ENCODE data around the gene CPVL.
"Not testable (repeated sequence)": the region's sequence is repeated elsewhere in the genome, so short reads cannot be mapped to it uniquely, and the experiment has no call there.

CPVL gene

DNA sequence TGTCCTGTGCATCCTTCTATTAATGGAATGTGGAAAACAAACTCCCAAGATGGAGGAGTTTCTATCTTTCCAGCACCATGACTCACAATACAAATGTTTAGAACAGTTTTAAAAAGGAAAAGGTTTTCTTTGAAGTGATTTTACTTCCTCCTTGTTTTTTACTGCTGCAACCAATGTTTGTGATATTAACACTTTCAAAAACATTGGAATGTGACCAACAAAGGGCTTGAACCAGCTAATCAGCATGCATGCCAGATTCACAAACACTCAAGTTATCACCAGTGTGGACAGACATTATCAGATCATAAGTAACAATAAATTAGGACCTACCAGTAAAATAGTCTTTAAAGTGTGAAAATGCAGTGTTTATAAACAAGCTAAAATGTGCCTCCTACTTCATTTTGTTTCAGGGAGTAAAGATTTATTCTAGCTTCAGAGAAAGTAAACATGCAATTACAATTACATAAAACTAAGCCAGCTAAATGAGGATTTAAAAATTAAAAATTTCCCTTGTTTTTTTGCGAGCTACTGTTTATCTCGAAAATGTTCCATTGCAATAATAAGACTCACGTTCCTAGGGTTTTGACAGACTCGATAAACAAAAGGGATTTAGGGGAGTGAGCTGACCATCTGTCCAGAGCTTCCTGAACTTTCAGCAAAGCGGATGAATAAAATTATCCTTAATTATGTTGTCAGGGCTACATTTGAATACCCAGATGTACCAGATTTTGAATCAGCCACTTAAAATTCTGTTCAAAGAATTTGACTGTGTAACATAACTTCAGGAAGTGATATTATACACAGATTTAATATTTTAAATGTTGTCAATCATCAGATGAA, 29.8 kb downstream of the CPVL start:
- DNase-seq (ENCODE audit: low spot score), result no peak

DNA sequence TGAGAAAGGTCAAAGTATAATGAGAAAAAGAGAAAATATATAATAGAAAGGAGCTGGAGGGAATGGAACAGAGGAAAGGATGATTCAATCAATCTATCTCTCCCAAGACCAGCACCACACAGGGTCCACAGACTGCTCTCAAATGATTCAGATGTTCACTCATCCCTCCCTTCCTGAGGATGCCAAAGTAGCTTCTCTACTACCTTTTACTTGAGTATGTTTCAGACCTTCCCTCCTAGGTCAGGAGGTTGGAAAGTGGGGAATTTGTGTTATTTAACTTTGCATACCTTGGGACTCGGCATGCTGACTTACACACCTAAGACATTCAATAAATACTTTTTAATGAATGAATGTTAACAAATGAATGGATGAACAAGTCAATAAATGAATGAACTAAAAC, 30.6 kb downstream of the CPVL start:
- DNase-seq (ENCODE audit: low spot score), result no peak

DNA sequence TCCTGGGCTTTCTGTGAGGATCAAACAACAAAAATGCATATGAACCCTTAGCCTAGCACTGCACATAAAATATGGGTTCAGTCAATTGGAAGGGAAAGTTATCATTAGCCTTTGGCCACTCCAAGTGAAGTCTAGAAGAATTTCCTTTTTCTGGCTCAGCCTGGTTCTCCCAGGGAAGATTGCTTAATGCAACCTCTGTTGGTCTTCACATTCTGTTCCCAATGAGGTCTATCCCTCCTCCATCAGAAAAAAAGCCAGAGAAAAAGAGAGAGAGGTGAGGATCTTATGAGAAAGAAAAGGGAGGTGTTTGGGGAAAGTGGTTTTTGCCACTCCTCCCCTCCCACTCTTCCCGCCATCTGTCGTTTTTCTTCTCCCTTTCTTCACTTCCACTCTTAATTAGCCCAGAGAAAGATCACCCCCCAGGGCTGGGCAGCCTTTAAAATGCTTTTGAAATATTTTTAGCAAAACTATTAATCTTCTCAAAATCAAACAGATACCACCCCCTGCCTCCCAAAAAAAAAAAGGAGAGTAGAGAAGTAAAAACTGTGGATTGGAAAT, 31.1 kb downstream of the CPVL start:
- no peak for DNase-seq (ENCODE audit: low spot score)

DNA sequence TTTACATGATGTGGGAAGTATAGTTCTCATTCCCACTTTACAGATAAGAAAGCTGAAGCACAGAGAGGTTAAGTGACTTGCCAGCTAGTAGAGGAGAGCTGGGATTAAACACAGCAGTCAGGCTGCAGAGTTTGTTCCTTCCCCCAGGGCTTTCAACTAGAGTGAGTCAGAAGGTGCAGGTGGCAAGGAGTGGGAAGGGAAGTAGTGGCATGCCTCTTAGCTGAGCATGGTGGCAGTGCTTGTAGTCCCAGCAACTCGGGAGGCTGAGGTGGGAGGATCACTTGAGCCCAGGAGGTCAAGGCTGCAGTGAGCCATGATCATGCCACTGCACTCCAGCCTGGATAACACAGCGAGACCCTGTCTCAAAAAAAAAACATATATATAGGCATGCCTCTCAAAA, 32.1 kb downstream of the CPVL start:
- not testable (repeated sequence) for DNase-seq (ENCODE audit: low spot score)

DNA sequence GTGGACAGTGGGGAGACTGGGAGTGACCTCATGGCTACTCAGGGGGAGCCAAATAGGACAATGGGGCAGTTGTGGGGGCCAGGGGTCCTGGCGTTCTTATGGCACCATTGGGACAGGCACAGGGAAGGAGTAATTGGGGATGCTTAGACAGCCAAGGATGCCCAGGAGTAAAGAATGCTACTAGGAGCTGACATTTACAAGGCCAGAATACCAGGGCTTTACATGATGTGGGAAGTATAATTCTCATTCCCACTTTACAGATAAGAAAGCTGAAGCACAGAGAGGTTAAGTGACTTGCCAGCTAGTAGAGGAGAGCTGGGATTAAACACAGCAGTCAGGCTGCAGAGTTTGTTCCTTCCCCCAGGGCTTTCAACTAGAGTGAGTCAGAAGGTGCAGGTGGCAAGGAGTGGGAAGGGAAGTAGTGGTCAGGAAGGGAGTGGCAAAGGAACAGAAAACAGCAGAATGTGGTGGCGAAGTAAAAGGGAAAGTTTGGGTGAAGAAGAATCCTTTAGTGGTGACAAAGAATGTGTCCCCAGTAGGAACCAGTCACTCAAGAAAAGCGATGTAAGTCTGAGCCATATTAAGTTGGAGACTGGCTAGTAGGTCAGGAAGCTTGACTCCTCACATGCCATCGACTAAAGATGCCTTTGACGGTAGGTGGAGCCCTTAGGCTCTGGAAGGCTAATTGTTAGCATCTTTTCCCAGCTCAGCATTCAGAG, 32.8 kb downstream of the CPVL start:
- DNase-seq (ENCODE audit: low spot score), result no peak

- DNase-seq (ENCODE audit: low spot score), result no peak
Measured at GRCh38 chr7:29112721-29113120, 33.6 kb downstream of the CPVL start.

GRCh38 chr7:29109899-29110298, 36.4 kb downstream of the CPVL start:
- DNase-seq (ENCODE audit: low spot score), result peak; percentile 15

GRCh38 chr7:29109358-29109757, 37.0 kb downstream of the CPVL start:
- no peak for DNase-seq (ENCODE audit: low spot score)

- no peak for DNase-seq (ENCODE audit: low spot score)
Measured at GRCh38 chr7:29107056-29107455, 39.3 kb downstream of the CPVL start.

DNA sequence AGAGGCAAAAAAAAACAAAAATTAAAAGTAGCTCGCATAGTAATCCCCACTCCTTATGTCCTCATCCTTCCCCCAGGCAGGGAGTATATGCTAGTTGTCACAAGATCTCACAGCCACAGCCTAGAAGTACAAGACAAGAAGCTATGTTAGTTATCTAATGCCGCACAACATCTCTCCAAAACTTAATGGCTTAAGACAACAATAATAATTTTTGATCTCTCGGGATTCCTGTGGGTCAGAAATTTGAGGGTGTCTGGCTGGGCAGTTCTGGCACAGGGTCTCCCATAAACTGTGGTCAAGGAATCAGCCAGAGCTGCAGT, 39.7 kb downstream of the CPVL start:
- no peak for DNase-seq (ENCODE audit: low spot score)

DNA sequence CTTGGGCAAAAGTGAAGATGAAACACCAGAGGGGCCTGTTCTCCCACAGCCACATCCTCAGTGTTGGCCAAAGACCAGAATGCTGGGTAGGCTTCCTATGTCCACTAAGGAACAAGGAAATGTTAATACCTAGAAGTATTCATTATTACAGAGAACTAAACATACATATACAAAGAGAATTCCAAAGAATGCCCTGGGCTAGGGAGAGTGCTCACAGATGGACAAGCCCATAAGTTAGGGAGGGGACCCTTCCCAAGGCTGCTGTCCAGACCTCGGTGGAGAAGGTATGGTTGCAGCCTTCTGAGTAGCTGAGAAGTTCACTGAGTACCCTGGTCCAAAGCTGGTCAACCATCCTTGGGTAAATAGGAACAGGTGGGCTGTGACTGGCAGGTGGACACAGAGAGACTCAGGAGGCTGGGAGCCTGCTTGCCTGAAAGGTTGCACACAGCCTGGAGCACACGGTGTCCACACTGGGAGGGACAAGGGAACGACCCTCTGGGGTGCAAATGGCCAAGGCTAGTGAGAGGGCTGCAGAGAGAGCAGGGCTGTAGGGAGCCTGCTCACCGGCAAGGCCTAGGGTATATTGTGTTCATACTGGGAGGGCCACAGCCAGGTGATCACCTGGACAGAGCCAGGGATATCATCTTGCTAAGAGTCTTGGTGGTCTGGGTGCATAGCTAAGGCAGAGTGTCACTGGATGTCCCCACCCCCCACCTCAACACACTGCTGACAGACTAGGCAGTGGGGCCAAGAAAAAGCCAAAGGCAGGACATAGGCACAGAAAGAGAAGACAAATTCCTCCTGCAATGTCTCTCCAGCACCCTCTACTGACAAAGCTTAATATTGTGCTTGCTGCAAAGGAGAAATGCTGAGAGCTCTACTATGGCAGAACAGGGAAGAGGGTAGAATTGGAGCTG, 40.3 kb downstream of the CPVL start:
- DNase-seq (ENCODE audit: low spot score), result peak; percentile 47

DNA sequence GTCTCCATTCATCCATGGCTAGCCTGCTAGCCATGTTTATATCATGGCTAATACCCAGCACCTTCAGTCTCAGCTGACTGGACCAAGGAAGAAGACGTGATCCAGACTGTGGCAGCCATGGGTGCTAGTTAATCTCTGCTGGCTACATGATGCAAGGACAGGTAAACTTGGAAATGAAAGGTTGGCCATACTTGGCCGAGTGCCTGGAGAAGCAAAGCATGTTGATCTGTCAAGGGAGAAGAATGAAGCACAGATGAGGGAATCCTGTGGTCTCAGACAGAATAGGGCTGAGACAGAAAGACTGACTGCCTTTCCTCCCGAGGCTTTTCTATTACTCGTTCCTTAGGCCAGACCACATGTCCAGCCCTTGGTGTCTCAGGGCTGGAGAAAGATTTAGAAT, 41.1 kb downstream of the CPVL start:
- no peak for DNase-seq (ENCODE audit: low spot score)

GRCh38 chr7:29102558-29103151, 43.7 kb downstream of the CPVL start:
- DNase-seq (ENCODE audit: low spot score), result peak; percentile 29

- no peak for DNase-seq (ENCODE audit: low spot score)
Measured at GRCh38 chr7:29100924-29101323, 45.4 kb downstream of the CPVL start.

DNA sequence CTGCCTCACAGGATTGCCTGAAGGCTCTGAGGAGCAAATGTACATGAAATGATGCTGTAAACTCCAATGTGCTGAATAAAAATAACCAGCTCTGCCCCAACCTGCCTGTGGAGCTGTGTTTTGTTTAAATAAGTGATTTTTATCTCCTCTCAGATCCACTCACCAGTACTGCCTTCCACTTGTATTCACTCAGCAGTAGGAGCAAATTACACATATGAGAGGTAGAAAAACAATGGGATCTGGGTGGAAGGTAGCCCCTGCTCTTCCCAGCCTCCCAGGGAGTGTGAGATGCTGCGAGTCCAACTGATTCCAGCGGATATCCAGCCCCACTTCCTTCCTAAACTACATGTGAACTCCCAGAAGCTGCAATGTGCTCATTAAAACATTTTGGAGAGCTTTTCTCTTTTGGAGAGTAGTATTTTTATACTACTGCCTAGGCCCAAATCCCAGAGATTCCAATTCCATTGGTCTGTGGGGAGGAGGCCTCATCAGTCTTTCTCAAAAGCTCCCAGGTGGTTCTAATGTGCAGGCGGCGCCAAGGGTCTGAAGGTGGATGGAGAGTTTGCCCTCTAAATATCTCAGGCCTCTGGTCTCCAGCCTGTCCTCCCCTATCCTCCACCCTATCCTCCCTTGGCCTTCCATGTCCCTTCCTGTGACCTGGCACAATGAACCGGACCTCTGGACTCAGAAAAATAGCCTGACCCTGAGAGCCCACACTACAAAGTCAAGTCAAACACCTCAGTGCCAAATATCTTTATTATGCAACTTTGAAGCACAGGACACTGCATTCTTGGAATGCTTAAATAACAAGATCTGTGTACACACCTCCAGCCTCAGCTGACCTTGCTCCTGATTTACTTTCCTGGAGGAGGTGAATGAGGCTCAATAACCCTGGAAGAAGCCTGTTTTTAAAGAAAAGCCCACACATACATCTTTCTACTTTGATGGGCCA, 46.2 kb downstream of the CPVL start:
- no peak for DNase-seq (ENCODE audit: low spot score)

- DNase-seq (ENCODE audit: low spot score), result no peak
Measured at GRCh38 chr7:29096446-29096730, 49.9 kb downstream of the CPVL start.

DNA sequence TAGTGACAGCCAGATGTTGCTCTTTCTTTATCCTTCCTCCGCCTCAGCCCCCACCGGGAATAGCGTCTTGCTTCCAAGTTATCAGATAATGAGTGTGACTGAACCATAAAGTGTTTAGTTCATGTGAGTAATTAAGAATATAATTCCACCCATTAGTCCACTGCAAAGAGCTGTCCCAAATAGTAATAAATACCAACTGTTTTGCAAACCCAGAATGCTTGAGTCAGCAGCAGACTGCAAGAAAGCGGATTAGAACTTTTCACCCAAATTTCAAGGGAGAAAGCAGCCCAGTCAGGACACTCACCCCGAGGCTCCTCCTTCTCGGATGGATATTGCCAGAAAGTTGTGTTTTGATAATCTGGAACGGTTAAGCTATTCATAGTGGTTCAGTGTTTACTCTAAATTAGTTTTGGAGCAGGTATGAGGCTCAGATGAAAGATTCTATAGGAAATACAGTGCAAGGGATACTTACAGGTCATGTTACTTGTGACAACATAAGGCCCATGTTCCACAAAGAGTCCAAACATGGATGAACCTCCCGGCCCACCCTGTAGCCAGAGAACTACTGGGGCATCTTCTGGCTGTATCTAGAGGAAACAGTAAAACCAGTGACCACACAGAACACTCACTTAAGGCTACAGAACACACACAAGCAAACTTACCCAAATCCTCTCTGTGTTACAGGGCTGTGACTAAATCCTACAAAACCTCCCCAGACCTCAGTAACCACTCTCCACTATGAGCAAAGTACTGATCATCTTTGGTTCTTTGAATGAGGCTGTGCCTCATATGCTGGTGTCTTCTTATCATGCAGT, 50.5 kb downstream of the CPVL start:
- DNase-seq (ENCODE audit: low spot score), result no peak

- DNase-seq (ENCODE audit: low spot score), result not testable (repeated sequence)
Measured at GRCh38 chr7:29093091-29093490, 53.2 kb downstream of the CPVL start.

GRCh38 chr7:29091715-29092114, 54.6 kb downstream of the CPVL start:
- no peak for DNase-seq (ENCODE audit: low spot score)

Data from putamen (tissue), 1 donor.